Amniotic epithelial cell (primary cell): ENCODE data around the gene POLR1H.

Experiments
- DNase-seq: peaks from one replicate; pipeline ENCODE4 v3.0.0-alpha.2; 2010; ENCODE audit warnings: low read depth

POLR1H gene

DNA sequence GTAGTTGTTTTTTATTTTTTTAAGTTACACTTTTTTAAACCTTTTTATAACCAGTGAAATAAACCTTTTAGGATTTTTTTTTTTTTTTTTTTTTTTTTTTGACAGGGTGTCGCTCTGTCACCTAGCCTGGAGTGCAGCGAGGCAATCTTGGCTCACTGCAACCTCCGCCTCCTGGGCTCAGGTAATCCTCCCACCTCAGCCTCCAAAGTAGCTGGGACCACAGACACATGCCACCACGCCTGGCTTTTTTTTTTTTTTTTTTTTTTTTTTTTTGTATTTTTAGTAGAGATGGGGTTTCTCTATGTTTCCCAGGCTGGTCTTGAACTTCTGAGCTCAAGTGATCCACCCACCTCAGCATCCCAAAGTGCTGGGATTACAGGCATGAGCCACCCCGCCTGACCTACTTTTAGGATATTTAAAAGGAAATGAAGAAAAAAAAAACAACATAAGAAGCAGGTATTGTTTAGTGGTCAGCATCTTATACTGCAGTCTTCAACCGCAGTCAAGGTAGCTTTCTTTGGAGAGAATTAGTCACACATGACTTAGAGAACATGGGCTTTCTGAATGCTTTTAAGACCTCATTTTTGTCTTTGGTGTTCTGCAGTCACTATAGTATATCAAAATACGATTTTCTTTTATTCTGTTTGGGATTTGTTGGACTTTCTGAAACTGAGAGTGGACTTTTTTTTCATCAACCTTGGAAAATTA lies 1.6 kb downstream of the POLR1H start:
- DNase-seq = no peak

DNA sequence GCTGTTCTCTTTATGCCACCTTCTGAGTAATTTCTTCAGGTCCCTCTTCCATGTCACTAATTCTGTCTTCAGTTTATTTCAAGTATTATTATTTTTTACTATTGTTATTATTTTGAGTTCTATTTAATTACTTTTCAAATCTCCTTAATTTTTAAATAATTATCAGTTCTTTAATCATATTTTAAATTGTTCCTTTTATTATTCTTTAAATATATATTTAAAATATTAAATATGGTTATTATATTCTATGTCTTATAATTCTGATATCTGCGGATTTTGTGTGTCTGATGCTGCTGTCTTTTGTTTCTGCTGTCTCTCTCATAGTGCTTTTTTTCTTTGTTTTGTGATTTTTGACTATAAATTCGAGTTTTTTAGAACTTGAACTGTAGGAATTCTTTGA lies 2.2 kb downstream of the POLR1H start:
- no peak for DNase-seq

DNA sequence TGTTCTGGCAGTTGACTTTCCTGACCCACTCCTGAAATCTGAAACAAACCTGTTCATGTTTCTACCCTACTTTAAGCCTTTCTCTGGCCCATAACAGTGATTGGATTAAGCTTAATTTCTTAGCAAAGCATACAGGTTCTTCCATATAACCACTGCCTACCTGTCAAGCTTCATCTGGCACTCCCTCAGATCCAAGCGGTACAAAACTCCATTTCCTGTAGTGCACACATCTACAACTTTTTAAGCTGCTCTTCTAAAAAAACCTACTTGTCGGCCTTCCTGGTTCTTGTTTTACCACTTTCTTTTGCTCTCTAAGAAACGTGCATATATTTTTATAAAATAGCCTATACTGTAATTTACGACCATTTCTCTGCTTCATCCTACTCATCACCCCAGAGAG lies 5.0 kb downstream of the POLR1H start:
- no peak for DNase-seq

DNA sequence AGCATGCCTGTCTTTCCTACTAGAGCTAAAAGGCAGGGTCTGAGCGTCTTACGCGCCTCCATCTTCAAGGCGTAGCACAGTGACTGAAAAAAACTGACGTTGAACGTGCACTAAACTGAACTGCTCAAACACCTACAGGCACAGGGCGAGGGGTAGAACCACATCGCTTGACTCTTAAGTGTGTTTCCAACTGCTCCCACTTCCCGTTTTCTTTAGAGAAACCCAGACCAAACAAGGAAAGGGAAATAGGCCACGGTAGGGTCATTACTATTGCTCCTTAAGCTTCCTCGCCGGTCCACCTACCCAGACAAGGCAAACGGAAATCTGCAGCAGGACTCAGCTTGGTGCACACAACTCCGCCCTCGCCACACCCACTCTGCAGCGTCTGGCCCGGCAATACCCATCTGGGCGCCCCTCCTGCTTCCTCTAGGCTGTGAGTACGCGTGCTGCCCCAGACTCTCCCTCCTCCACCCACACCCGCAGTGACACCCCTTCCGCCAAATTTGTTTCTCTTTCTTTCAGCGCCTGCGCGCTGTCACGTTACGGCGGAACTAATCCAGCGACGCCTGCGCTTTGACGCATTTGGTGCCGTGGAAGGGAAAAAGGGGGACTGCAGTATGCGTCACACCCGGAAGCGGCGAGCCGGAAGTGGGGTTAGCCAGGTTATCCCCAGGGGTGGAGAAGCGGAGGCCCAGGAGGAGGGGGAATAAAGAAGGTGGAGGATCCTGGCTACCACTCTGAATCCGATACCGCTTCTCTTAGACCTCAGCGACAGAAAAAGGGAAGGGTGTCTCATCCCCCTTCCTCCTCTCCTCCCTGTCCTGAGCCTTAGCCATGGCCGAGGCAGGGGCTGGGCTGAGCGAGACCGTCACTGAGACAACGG lies 5.8 kb downstream of the POLR1H start, which contains the start of gene PPP1R11:
TSS of gene PPP1R11 (plus strand) at position 622 of the 883 bp plus-strand sequence. CDS start at position 835, 213 bp downstream.
- DNase-seq = peak; percentile 99

DNA sequence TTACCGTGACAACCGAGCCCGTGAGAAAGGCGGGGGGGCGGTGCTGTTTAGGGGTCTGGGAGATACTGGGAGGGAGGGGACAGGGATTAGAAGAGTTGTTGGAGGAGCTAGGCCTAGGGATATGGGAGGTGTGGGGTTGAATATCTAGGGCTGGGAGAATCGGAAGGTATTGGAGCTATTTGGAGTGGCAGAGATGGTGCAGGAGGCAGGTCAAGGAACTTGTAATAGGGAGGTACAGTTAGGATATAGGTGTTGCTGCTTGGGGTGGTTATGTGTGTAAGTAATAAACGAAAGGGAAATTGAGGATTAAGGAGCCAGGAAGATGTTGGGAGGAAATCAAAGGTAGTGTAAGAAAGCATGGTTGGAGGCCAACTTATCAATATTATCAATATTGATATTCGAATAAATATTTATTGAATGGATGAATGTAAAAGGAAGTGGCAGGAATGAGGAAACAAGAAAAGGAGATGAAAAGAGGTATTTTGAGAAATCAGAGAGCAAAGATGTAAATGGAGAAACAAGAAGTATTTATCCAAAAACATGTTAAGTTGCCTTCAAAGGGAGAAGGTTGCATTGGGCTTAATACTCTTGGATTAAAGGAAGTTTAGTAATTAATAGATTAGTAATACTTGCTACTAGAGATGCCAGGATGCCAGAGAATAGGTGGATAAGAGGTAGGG lies 6.5 kb downstream of the POLR1H start:
- DNase-seq = no peak

DNA sequence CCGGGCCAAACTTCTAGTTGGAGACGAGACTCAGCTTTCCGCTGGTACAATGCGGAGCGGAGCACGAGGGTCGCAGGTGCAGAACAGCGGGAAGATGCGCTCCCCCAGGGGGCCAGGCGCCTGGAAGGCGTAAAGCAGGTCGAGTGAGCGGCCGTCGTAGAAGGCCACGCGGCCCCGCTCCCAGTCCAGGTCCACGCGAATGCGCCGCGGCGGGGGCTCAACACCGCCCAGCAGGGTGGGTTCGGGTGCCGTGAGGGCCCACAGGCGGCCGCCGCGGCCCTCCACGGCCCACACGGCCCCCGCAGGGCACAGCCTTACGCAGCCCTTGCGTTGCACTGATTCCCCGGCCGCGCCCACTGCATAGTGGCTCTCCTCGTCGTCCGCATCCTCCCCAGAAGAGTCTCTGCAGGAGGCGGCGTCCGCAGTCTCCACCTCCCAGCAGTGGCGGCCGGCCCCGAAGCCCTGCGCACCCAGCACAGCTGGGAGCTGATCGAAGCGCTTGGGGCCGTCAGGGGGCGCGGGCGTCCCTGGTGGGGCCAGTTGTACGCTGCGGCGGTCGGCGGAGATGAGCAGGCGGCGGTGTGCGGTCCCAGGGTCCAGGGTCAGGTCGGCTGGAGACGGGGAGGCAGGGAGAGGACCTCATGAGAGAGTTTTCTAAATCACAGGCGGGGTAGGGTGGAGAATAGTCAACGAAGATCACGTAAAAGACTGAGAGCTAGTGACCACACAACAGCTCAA lies 10.2 kb downstream of the POLR1H start:
- peak; percentile 35 for DNase-seq

DNA sequence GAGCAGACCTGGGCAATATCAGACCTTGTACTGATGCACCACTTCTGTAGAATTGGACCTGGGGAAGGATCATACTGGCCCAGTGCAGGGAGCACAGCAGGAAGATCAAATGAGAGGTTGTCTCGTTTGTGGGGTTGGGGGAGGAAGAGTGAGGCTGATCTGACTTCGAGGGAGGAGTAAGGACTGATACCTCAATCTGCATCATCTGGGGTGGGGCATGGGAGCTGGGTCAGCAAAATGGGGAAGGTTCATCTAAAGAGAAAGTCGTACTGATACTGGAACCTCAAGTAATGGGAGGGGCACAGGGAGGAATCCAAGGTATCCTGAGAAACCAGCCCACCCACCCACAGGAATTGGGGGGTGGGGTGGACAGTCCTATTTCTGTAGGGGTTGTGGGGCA lies 10.8 kb downstream of the POLR1H start:
- no peak for DNase-seq

DNA sequence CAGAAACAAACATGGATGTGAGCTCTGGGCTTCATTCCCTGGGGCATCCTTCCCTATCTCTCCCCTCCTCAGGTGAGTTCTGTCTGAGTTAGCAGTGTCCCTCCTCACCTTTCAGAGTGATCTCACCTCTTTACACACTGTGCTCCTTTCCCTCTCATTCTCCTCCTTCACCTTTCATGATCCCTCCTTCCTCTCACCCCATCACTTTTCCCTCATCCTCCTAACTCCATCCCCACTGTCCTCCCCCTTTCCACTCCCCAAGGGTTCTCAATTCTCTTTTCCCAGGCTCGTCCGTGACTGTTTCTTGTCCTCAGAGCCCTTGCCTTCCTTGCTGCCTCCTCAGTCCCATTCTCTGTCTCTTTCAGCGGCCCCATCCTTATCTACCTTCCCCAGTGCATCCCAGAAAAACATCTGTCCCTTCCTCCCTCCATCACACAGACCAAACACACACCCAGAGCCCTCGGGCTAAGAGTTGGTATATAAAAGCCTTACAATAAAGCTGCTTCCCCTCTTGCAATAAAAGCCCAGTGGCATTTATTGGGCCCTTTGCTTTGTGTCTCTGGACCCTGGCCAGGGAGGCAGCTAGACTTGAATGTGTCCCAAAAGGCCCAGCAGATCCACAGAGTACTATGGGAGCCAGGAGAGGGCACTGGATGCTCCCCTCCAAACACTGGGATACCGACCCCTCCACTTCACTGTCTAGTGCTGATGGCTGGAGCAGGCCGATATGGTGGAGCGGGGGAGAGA lies 12.6 kb downstream of the POLR1H start:
- no peak for DNase-seq

DNA sequence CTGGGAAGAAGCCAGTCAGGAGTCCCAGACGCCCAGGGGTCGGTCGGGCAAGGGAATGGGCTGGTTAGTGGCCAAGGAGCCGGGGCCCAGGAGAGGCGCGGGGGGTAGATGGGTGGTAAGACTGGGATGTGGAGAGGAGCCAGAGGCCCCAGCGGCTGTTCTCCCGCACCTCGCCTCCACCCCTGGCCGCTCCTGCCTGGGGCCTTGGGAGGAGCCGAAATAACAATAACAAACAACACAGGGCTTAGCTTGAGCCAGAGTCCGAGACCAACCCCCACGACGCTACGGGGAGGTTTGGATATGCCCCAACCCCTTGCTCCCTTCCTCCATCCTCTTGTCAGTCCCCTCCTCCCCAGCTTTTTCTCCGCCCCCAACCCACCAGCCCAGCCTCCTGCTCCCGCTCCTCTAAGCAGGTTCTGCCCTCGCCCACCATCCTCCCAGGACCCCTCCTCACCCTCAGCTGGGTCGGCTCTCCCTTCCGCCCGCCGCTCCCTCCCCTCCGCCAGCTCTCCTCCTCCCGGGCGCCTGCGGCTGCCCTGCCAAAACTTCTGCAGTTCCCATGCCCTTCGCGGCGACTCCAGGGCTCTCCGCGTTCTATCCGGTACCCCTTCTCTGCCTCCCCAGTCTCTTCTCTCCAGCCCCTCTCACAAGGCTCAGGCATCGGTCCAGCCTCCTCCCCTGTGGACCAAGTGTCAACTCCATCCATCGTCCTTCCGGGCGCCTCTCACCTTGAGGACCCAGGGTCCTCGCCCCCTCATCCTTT lies 13.4 kb downstream of the POLR1H start:
- no peak for DNase-seq

DNA sequence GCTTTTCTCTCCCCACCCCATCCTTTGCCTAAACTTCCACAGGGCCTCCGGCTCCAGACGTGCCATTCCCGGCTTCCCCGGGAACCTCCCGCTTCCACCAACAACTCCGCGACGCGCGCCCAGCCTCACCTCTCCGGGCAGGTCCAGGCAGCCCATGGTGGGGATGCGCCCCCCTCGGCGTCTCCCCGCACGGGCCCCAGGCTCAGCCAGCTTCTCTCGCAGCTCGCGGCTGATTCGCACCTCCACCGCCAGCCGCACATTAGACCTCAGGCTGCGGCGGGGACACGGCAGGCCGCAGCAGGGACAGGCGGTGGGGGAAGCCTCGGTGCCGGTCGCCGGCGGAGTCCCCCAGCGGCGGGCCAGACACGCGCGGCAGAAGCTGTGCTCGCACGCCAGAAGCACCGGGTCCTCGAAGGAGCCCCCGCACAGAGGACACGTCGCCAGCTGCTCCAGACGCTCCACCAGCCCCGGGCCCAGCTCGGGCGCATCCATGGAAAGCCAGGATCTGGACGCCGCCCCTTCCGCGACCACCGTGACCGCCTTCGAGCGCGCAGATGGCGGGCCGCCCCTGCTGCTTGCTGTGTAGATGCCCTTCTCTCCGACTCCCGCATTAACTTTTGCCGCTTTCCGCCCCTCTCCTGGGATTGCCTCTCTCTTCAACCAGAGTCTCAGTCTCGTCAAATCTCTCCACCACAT lies 14.2 kb downstream of the POLR1H start, which contains the start of gene RNF39:
TSS of gene RNF39 (minus strand) at position 676 of the 696 bp plus-strand sequence. CDS start at position 492, 184 bp downstream.
- no peak for DNase-seq

DNA sequence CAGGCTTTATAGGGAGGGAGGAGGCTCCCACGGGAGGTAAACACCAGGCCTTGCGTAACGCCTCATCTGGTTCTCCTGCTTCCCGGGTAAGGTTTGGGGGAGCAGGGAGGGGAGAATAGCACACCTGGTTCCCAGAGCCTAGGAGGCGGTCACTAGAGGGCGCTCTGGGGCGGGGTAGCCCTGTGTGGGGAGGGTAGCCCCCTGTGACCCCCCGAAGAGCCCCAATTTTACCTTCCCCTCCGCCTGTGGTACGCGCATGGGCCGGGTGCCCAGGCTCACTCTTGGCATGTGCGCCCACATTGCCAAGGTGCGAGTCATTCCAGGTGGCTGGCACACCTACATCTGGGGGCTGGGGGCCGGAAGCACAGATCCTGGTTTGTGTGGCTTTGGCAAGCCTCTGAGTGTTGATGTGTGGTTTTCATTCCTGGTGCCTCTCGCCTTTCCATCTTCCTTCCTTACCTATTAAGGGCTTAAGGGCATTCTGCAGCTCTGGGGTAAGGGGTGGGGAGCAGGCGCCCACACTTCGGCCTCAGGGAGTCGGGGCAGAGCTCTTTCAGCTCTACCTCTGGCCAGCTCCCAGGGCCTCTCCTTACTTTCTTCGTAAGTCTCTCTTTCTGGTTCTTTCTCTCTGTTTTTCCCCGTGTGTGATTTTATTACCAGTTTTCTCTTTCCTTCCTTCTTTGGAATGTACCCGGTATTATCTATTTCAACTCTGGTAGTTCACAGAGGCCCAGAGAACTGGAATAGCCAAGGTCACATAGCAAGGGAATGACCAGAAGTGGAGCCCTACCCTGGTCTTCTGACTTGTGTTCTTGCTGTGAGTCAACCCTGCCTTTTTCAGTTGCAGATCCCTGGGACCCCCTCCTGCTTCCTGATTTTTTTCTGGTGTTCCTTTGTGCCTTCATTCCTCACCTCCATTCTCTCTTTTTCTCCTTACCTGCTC lies 15.0 kb downstream of the POLR1H start:
- DNase-seq = peak; percentile 35

DNA sequence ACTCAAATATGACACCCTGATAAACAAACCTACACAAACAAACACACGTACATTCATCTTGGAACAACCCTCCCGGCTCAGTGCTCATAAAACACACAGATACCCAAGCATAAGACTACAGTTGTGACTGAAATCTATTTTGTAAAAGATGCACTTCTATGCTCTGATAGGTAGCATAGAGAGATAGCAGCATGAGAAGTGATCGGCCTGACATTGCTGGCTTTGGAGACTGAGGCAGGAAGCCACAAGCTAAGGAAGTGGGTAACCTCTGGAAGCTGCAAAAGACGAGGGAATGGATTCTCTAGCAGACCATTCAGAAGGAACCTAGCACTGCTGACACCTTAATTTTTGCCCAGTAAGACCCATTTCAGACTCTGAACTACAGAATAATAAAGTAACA lies 16.2 kb downstream of the POLR1H start:
- DNase-seq = no peak

DNA sequence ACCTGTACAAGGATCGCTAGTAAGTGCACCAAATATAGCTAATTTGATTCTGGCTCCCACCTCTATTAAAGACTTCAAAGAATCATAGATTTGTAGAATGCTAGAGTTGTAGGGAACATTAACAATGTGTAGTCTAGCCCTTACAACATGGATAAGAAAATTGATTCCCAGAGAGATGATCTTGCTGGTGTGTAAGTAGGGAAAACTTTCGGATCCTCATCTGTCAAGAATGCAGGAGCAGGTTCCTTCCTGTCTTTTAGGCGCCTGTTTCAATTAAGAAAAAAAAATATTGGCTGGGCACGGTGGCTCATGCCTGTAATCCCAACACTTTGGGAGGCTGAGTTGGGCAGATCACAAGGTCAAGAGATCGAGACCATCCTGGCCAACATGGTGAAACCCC lies 26.8 kb downstream of the POLR1H start:
- DNase-seq = no peak

DNA sequence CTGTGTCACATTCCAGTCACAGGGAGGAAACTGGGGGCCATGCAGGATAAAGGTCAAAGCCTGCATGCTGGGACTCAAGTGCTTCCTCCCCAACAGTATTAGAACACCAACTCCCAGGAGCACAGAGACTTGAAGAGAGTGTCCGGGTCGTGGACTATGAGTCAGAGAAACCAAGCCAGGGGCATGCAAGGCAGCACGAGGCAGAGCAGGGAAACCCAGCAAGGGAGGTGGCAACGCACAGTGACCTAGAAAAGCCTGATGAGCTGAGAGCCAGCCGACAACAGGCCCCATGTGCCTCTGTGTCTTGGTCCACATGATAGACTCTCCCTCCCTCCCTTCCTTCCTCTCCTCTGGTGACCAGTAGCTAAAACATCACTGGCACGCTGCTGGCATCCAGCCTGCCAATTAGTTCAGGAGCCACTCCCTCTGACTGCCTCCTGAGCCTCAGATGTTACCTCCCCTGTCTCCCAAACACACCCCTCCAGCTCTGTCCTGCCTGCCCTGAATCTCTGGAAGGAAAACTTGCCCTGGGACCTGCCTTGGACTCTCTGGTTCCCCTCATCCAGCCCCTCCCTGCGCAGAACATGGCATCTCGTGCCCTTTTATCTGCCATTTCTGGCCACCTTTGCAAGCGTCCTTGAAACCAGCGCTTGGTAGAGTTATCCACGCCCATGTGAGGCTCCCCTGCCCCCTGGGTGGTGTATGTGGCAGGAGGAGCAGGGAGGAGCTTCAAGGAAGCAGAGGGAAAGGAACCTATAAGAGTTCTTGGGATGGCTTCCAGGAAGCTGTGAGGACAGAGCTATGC lies 30.7 kb downstream of the POLR1H start:
- DNase-seq = peak; percentile 58

DNA sequence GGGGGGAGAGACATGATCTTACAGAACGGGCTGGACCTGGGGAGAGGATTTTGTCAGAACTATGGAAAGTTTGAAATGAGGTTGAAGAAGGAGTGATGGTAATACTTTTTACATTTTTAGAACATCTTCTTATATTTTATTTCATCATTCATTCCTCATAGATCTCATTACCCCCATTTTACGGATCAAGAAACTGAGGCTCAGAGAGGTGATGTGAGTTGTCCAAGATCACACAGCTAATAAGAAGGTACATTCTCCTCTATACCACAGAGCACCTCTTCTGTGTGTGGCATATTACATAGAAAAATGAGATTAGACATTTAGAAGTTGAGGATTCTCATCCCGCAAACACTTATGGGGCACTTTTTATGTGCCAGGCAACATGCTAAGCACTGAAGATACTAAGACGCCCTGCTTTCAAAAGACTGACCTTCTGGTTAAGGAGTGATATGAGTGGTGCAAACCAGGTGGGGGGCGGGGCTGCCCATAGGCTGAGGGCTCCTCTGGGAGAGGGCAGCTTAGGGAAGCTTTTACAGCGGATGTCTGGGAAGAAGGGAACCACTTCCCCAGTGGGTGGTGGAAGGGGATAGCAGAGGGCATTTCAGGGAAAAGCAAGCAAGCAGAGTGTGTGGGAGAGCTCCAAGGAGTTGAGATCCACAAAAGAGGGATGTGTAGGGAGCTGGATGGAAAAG lies 31.9 kb downstream of the POLR1H start:
- DNase-seq = no peak

DNA sequence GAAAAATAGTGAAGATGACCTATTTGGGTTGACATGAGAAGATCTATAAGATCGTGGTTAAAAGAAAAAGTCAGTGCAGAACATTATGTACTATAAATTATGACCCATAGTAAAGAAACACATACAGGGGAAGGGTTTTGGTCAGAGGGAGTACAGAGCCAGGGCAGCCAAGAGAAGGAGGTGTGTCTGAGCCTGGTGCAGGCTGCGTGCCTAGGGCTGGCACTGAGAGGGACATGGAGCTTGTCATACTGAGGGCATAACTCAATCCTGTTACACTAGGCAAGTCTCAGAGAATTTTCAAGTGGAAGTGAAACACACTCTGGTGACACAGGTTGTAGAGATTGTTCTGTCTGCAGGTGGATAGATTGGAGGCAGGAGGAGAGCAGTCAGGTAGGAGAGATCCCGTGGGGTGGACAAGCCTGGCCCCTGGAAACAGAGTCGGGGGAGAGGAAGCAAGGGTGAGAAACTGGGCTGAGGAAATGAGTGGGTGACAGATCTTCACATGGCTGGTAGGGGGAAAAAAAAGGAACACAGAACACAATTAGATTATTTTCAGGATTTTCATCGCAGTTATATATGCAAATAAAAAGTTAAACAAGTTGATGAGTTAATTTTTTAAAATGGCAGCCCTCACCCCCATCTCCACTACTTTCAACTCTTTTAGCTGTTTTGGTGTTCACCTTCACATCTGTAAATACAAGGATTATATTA lies 33.0 kb downstream of the POLR1H start:
- DNase-seq = no peak
